ENCODE measurements around the gene ZMYND8. TPM values are rescaled to one million over a fixed set of nuclear protein-coding genes. Genes with fewer than 3 reads are reported as not detected.
A peak's percentile ranks its signal among the peaks of the same experiment; 100 is the strongest.
"Not testable (repeated sequence)": the region's sequence is repeated elsewhere in the genome, so short reads cannot be mapped to it uniquely, and the experiment has no call there.

Gene ZMYND8
- total RNA-seq, 1 experiment from 2014 or later: 14.5 TPM

GRCh38 chr20:47212606-47213207 lies 143.8 kb downstream of the ZMYND8 start:
- no peak for DNase-seq (ENCODE audit: low read depth)
- in situ Hi-C loops (cut with HindIII; ENCODE audit: low pct_unique_long_range_greater_than_20kb, low sequenced_read_pairs): loop anchor here (25.0 kb wide), 1 partner anchor 150 kb away; the partner anchor contains the start of gene ZMYND8

DNA sequence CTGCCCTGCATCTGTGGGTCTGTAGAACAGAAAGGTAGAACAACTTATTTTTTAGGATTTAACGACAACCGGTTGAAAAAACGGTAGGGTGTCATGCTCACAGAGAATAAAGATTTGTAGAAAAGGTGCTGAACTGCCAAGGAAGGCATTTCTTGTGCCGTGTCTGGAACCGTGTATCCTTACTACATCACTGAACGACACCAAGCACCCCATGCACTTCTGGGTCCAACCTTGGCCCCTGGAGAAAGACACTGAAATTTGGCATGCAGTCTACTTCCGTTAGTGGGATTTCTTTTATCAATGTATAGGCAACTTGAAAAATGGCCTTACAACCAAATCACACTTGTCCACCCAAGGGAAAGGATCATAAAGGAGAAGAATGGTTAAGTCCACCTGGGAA lies 145.5 kb downstream of the ZMYND8 start:
- in situ Hi-C loops (cut with HindIII; ENCODE audit: low pct_unique_long_range_greater_than_20kb, low sequenced_read_pairs): loop anchor here (25.0 kb wide), 1 partner anchor 151 kb away; the partner anchor contains the start of gene ZMYND8
- no peak for DNase-seq (ENCODE audit: low read depth)

DNA sequence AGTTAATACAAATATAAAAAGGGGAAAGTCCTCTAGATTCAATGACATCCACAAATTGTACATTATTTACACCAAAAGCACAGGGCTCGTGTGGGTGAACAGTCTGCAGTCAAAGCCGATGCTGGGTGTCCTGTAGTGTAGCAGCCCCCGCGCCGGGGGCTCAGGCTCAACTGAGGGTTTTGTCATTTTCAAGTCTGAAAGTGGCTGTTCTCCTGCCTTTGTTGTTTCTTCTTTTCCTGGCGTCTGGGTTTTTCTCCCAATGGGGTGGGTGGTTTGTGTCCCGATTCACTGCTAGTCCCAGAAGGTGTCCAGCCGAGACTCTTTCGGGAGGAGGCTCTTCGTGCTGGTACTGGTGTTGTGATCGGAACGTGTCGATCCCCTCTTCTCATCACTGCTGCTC lies 146.0 kb downstream of the ZMYND8 start:
- in situ Hi-C loops (cut with HindIII; ENCODE audit: low pct_unique_long_range_greater_than_20kb, low sequenced_read_pairs): loop anchor here (25.0 kb wide), 1 partner anchor 152 kb away; the partner anchor contains the start of gene ZMYND8

GRCh38 chr20:47209982-47210381 lies 146.5 kb downstream of the ZMYND8 start:
- in situ Hi-C loops (cut with HindIII; ENCODE audit: low pct_unique_long_range_greater_than_20kb, low sequenced_read_pairs): loop anchor here (25.0 kb wide), 1 partner anchor 152 kb away; the partner anchor contains the start of gene ZMYND8
- no peak for DNase-seq (ENCODE audit: low read depth)

More for the DNA sequence above, 146.0 kb downstream of the ZMYND8 start:
- no peak for DNase-seq (ENCODE audit: low read depth)

GRCh38 chr20:47208534-47209174 lies 147.8 kb downstream of the ZMYND8 start:
- in situ Hi-C loops (cut with HindIII; ENCODE audit: low pct_unique_long_range_greater_than_20kb, low sequenced_read_pairs): loop anchor here (25.0 kb wide), 1 partner anchor 154 kb away; the partner anchor contains the start of gene ZMYND8
- DNase-seq (ENCODE audit: low read depth): no peak

GRCh38 chr20:47206962-47207641 lies 149.4 kb downstream of the ZMYND8 start:
- in situ Hi-C loops (cut with HindIII; ENCODE audit: low pct_unique_long_range_greater_than_20kb, low sequenced_read_pairs): loop anchor here (25.0 kb wide), 1 partner anchor 155 kb away; the partner anchor contains the start of gene ZMYND8

GRCh38 chr20:47206552-47206951 lies 149.9 kb downstream of the ZMYND8 start:
- in situ Hi-C loops (cut with HindIII; ENCODE audit: low pct_unique_long_range_greater_than_20kb, low sequenced_read_pairs): loop anchor here (25.0 kb wide), 1 partner anchor 156 kb away; the partner anchor contains the start of gene ZMYND8
- not testable (repeated sequence) for DNase-seq (ENCODE audit: low read depth)

More at GRCh38 chr20:47206962-47207641, 149.4 kb downstream of the ZMYND8 start:
- no peak for DNase-seq (ENCODE audit: low read depth)

DNA sequence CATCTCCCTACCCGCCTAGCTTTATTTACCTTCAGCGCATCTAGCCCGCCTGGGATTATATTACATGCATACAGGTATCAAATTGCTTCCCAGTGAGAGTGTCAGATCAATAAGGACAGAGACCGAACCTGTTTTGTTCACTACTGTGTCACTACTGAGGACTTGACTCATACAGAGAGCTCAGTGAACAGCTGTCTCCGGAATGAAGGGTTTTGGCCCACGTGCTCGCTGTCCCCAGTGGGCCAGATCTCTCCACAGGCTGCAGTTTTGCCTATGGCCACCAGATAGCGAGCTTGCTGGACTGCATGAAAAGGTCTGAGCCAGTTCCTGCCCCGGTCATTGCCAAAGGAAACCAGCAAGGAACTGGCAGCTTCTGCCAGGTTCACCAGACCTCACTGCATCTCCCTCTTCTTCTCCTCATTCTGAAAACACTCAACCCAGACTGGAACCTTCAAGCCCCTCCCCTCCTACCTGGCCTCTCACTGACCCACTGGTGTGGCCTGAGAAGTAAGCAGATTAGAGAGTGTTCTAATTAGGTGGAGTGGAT lies 150.8 kb downstream of the ZMYND8 start:
- in situ Hi-C loops (cut with HindIII; ENCODE audit: low pct_unique_long_range_greater_than_20kb, low sequenced_read_pairs): loop anchor here (25.0 kb wide), 1 partner anchor 157 kb away; the partner anchor contains the start of gene ZMYND8
- DNase-seq (ENCODE audit: low read depth): no peak

- in situ Hi-C loops (cut with HindIII; ENCODE audit: low pct_unique_long_range_greater_than_20kb, low sequenced_read_pairs): loop anchor here (25.0 kb wide), 1 partner anchor 158 kb away; the partner anchor contains the start of gene ZMYND8
- not testable (repeated sequence) for DNase-seq (ENCODE audit: low read depth)
Measured at GRCh38 chr20:47204850-47205122, 151.7 kb downstream of the ZMYND8 start.

- in situ Hi-C loops (cut with HindIII; ENCODE audit: low pct_unique_long_range_greater_than_20kb, low sequenced_read_pairs): loop anchor here (25.0 kb wide), 1 partner anchor 158 kb away; the partner anchor contains the start of gene ZMYND8
- no peak for DNase-seq (ENCODE audit: low read depth)
Measured at GRCh38 chr20:47204008-47204849, 152.3 kb downstream of the ZMYND8 start.

DNA sequence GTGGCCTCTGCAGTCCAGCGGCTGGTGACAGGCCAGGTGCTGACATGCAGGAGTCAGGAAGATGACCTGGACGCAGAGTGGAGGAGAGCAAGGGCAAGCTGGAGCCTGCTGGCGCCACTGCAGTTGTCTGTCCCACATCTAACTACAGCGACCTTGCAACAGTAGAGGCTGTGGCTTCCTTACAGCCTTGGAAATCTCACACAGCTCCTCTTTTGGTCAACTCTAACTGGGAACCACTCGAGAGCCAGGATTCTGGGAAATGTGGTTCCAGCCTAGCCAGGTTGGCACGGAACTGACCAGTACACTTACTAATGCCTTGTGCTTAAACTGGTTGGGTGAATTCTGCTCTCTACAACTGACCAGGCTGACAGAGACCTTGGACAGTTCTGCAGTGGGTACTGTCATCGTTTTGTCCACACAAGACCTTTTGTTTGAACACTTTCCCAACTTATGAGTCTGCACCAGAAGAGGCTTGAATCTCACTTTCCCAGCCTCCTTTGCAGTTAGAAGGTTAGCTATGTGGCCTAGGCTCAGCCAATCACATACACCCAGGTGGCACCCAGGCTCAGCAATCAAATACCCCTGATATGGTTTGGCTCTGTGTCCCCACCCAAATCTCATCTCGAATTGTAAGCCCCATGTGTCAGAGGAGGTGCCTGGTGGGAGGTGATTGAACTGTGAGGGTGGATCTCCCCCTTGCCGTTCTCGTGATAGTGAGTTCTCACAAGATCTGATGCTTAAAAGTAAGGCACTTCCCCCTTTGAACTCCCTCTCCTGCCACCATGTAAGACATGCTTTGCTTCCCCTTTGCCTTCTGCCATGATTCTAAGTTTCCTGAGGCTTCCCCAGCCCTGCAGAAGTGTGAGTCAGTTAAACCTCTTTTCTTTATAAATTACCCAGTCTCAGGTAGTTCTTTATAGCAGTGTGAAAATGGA lies 153.5 kb downstream of the ZMYND8 start:
- no peak for DNase-seq (ENCODE audit: low read depth)
- in situ Hi-C loops (cut with HindIII; ENCODE audit: low pct_unique_long_range_greater_than_20kb, low sequenced_read_pairs): loop anchor here (25.0 kb wide), 1 partner anchor 159 kb away; the partner anchor contains the start of gene ZMYND8

DNA sequence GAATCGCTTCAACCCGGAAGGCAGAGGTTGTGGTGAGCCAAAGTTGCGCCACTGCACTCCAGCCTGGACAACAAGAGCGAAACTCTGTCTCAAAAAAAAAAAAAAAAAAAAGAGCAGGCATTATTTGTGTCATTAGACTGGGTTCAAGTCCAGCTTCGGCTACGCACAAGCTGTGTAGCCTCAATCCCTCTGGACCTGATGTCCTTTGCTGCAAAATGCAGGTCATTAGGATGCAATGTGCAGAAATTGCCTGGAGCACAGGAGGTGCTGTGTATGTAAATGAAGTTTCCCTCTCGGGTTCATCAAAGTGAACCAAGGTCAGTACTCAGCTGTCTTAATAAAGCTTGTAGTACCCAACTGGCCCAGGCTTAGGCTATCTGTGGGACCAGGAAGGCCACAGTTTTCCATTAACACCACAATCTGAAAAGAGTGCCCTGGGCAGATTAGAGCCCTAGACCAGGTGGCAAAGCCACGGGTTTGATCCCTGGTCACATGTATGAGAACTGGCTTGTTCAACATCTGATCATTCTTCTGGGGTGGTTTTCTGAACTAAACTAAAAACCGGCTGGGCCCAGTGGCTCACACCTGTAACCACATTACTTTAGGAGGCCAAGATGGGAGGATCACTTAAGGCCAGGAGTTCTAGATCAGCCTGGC lies 155.3 kb downstream of the ZMYND8 start:
- DNase-seq (ENCODE audit: low read depth): peak; percentile 40

DNA sequence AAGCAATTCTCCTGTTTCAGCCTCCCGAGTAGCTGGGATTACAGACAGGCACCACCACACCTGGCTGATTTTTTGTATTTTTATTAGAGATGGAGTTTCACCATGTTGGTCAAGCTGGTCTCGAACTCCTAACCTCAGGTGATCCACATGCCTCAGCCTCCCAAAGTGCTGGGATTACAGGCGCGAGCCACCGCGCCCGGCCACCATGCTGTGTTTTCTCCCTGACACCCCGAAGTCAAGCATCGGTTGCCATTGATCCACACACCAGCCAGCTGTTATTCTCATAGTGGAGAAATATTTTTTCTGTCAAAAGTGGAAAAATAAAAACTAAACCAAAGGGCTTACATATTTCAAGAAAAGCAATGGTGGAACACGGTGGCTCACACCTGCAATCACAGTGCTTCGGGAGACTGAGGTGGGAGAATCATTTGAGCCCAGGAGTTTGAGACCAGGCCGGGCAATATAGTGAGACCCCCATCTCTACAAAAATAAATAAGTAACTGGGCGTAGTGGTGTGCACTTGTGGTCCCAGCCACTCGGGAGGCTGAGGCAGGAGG lies 157.4 kb downstream of the ZMYND8 start:
- no peak for DNase-seq (ENCODE audit: low read depth)
- in situ Hi-C loops (cut with HindIII; ENCODE audit: low pct_unique_long_range_greater_than_20kb, low sequenced_read_pairs): no loop called here

More for the DNA sequence above, 155.3 kb downstream of the ZMYND8 start:
- in situ Hi-C loops (cut with HindIII; ENCODE audit: low pct_unique_long_range_greater_than_20kb, low sequenced_read_pairs): loop anchor here (25.0 kb wide), 1 partner anchor 161 kb away; the partner anchor contains the start of gene ZMYND8

DNA sequence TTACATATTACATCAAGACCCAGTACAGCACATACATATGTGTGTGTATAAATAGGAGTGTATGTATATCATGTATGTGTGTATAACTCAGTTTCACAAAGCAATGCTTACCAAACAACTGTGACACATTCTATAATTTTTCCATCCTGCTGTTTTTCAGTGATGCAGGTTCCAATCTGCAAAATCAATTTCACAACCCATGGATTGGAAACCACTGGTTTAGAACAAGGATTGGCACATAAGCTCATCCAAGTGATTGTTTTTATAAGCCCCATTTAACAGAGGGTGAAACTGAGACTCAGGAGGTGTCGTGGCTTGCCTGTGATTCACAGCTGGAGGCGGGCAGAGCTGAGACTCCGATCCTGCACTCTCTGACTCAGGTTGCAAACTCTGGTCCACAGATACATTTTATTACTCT lies 158.2 kb downstream of the ZMYND8 start:
- in situ Hi-C loops (cut with HindIII; ENCODE audit: low pct_unique_long_range_greater_than_20kb, low sequenced_read_pairs): no loop called here
- DNase-seq (ENCODE audit: low read depth): no peak

DNA sequence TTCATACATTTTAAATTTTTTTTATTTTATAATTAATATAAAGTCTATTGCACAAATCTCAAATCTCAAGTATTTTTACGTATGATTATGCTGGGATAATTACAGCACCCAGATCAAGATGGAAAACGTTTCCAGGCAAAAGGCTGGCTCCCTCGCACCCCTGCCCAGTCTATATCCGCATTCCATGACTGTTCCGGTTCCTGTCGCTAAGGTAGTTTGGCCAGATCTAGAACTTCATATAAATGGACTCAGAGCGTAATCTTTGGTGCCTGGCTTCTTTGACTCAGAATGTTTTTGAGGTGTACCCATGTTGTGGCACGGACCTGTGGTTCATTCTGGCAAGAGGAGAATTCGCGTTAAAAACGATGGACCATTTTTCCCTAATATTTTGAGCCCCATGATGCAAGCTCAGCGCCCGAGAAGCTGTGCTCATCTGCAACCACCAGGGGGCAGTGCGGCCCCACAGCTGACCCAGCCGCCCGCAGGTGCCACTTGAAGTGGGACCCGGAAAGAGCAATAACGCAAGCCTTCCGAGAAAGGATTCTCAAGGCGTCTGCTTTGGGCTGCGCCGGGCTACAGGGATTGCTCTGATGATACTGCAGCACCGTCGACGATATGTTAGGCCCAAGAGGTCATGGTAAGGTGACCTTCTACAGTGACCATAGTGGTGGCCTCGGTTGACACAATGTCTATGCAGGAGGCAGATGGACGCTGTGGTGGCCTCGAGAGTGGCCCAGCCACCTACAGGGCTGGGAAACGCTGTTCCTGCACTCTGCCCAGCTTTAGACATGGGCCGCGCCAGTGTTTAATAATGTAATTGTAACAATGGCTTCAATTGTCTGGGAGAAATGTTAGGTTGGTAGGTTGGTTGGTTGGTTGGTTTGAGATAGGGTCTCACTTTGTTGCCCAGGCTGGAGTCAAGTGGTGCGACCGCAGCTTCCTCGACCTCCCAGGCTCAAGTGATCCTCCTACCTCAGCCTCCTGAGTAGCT lies 160.1 kb downstream of the ZMYND8 start:
- DNase-seq (ENCODE audit: low read depth): peak; percentile 75
- in situ Hi-C loops (cut with HindIII; ENCODE audit: low pct_unique_long_range_greater_than_20kb, low sequenced_read_pairs): no loop called here

Data from Caki2 (cell line).